ENCODE results near the gene LYPD6B. TPM values are rescaled to one million over a fixed set of nuclear protein-coding genes. Genes with fewer than 3 reads are reported as not detected.

Gene LYPD6B
- total RNA-seq, 1 experiment from 2014 or later = 35.8 TPM

DNA sequence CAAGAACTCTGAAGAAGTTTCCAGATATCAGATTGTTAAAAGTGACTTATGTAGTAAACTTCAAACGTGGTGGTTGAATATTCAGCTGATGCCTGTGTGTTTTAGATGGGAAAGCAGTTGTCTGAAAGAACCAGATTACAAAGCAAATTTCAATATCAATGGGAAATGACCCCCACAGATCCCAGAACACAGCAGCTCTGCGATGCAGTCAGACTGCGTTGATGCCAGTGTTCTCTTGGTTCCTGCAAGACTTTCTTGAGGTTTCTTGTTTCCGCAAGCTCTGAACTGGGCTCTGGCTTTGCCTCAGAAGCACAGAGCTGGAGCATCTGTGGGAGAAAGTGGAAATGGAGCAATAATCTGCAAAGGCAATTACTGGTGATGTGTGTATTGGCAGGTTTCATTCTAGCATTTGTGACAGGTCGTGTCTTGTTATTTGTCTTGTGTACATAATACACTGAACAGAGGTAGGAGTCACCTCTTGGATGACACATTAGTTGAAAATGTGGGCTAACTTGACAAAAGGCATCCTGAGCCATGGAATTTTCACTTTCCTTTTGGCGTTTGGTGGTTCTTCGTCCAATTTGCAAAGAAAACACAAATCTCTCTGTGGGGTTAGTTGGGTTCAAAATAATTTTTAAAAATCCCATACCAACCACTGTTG lies 10.8 kb upstream of the LYPD6B start:
- peak overlapping the region; percentile 41 for H3K4me3 Mint-ChIP-seq (ENCODE audit: unreplicated experiment)
- H3K36me3 Mint-ChIP-seq (ENCODE audit: insufficient read depth, unreplicated experiment) = no peaks in the 10 kb centered on the region

DNA sequence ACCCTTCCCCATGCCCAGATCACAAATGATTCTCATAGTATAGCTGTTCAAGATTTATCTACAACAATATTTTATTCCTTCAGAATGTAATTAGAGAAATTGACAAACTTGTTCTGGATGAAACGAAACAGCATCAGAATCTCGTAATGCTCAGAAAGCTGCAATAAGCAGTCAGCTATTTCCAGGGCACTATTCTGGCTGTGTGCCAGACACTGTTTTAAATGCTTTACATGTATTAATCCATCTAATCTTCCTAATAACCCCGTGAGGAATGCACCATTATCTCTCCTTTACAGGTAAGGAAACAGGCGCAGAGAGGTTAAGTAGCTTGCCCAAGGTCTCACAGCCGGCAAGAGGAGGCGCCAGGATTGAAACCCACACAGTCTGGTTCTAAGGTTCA lies 10.1 kb upstream of the LYPD6B start:
- peak overlapping the region; percentile 65 for H3K27ac Mint-ChIP-seq (ENCODE audit: unreplicated experiment)
- no TSS peak for BruUV-seq (replicated peaks)
- Histone ChIP-seq H3K4me1 (peaks cover 43% of the 10 kb centered on the region), H3K4me3 (ENCODE audit: low read depth, low read length) (no peak overlapping the region), H3K27me3 (replicated peaks; ENCODE audit: control insufficient read depth, insufficient read depth, low read length) (no peaks in the 10 kb centered on the region), H3K36me3 (ENCODE audit: control insufficient read depth, insufficient read depth, low read length) (no peaks in the 10 kb centered on the region), H3K9me3 (no peaks in the 10 kb centered on the region)
- ChIA-PET POLR2A (no interaction called here), CTCF (interaction anchor here (0.6 to 1.0 kb wide), 2 partner anchors 9 to 26 kb away, joined by 3 to 5 read pairs; no protein-coding TSS in a partner anchor)
- H3K27me3 Mint-ChIP-seq (ENCODE audit: insufficient read depth, unreplicated experiment) = no peaks in the 10 kb centered on the region
- no peak for DNase-seq
- H3K4me3 Mint-ChIP-seq (ENCODE audit: unreplicated experiment) = peak overlapping the region; percentile 41
- H3K36me3 Mint-ChIP-seq (ENCODE audit: insufficient read depth, unreplicated experiment) = no peaks in the 10 kb centered on the region
- H3K4me1 Mint-ChIP-seq (ENCODE audit: low read depth, unreplicated experiment) = peaks cover 49% of the 10 kb centered on the region
- TF ChIP-seq, protein P1, sequence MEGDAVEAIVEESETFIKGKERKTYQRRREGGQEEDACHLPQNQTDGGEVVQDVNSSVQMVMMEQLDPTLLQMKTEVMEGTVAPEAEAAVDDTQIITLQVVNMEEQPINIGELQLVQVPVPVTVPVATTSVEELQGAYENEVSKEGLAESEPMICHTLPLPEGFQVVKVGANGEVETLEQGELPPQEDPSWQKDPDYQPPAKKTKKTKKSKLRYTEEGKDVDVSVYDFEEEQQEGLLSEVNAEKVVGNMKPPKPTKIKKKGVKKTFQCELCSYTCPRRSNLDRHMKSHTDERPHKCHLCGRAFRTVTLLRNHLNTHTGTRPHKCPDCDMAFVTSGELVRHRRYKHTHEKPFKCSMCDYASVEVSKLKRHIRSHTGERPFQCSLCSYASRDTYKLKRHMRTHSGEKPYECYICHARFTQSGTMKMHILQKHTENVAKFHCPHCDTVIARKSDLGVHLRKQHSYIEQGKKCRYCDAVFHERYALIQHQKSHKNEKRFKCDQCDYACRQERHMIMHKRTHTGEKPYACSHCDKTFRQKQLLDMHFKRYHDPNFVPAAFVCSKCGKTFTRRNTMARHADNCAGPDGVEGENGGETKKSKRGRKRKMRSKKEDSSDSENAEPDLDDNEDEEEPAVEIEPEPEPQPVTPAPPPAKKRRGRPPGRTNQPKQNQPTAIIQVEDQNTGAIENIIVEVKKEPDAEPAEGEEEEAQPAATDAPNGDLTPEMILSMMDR (IDR thresholded peaks at IDR 0.05; ENCODE audit: insufficient read depth in 1 of 2, low read depth in 1 of 2, low read length in 1 of 2, severe bottlenecking in 1 of 2, unreplicated experiment in 1 of 2) = no peak
- no peaks in the 10 kb centered on the region for H3K9me3 Mint-ChIP-seq (ENCODE audit: unreplicated experiment)
- intact Hi-C loops (cut with micrococcal nuclease; ENCODE audit: unreplicated experiment) = loop anchor here (1.0 kb wide), 2 partner anchors 8 to 10 kb away; partner anchors contain the start of gene LYPD6B

More for the DNA sequence above, 10.8 kb upstream of the LYPD6B start:
- intact Hi-C loops (cut with micrococcal nuclease; ENCODE audit: unreplicated experiment) = loop anchor here (1.0 kb wide), 2 partner anchors 7 to 11 kb away; partner anchors contain the start of gene LYPD6B
- Histone ChIP-seq H3K4me3 (ENCODE audit: low read depth, low read length) (no peak overlapping the region), H3K4me1 (peaks cover 43% of the 10 kb centered on the region), H3K27me3 (replicated peaks; ENCODE audit: control insufficient read depth, insufficient read depth, low read length) (no peaks in the 10 kb centered on the region), H3K9me3 (no peaks in the 10 kb centered on the region), H3K36me3 (ENCODE audit: control insufficient read depth, insufficient read depth, low read length) (no peaks in the 10 kb centered on the region)
- TF ChIP-seq, protein P1 (IDR thresholded peaks at IDR 0.05; ENCODE audit: insufficient read depth in 1 of 2, low read depth in 1 of 2, low read length in 1 of 2, severe bottlenecking in 1 of 2, unreplicated experiment in 1 of 2) = no peak
- Mint-ChIP-seq H3K4me1 (ENCODE audit: low read depth, unreplicated experiment) (peaks cover 49% of the 10 kb centered on the region), H3K9me3 (ENCODE audit: unreplicated experiment) (no peaks in the 10 kb centered on the region), H3K27ac (ENCODE audit: unreplicated experiment) (peak overlapping the region; percentile 65), H3K27me3 (ENCODE audit: insufficient read depth, unreplicated experiment) (no peaks in the 10 kb centered on the region)
- CTCF ChIA-PET = interaction anchor here (1.0 kb wide), 1 partner anchor 10 kb away, joined by 5 read pairs; no protein-coding TSS in a partner anchor
- no TSS peak for BruUV-seq (replicated peaks)
- POLR2A ChIA-PET = interaction anchor here (0.6 kb wide), 1 partner anchor 59 kb away, joined by 3 read pairs; no protein-coding TSS in a partner anchor
- DNase-seq = peak in 1 of 2 experiments; percentile 39

DNA sequence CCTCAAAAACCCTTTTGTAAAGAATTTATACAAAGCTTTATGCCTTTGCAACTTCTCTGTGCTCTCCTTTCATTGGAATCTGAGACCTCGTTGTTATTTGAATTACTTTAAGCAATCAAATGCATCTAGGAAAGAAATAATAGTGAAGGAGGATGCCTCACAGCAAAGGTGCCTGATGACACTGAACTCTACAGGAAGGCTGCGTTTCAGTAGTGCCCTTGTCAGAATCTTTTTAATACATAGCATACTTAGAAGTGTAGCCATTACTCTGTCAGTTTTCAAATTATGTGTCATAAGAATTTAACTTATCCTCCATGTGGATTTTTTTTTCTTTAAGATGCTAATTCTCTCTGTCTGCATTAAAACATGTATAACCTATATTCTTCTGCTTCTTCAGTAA lies 9.6 kb upstream of the LYPD6B start:
- Mint-ChIP-seq H3K36me3 (ENCODE audit: insufficient read depth, unreplicated experiment) (no peaks in the 10 kb centered on the region), H3K4me1 (ENCODE audit: low read depth, unreplicated experiment) (peaks cover 54% of the 10 kb centered on the region), H3K4me3 (ENCODE audit: unreplicated experiment) (no peak overlapping the region), H3K27me3 (ENCODE audit: insufficient read depth, unreplicated experiment) (no peaks in the 10 kb centered on the region), H3K9me3 (ENCODE audit: unreplicated experiment) (no peaks in the 10 kb centered on the region), H3K27ac (ENCODE audit: unreplicated experiment) (peak overlapping the region; percentile 65)
- BruUV-seq (replicated peaks) = no TSS peak
- no peaks in the 10 kb centered on the region for H3K27me3 ChIP-seq (replicated peaks; ENCODE audit: control insufficient read depth, insufficient read depth, low read length)
- no peak overlapping the region for H3K4me3 ChIP-seq (ENCODE audit: low read depth, low read length)
- DNase-seq = no peak
- intact Hi-C loops (cut with micrococcal nuclease; ENCODE audit: unreplicated experiment) = loop anchor here (1.0 kb wide), 2 partner anchors 9 kb away; partner anchors contain the start of gene LYPD6B
- H3K4me1 ChIP-seq = peaks cover 43% of the 10 kb centered on the region
- ChIA-PET POLR2A (interaction anchor here (1.0 kb wide), 1 partner anchor 11 kb away, joined by 3 read pairs; no protein-coding TSS in a partner anchor), CTCF (interaction anchor here (0.6 to 1.5 kb wide), 3 partner anchors 9 to 26 kb away, joined by 3 to 5 read pairs (median 4); no protein-coding TSS in a partner anchor)
- no peaks in the 10 kb centered on the region for H3K36me3 ChIP-seq (ENCODE audit: control insufficient read depth, insufficient read depth, low read length)
- no peaks in the 10 kb centered on the region for H3K9me3 ChIP-seq
- TF ChIP-seq, protein P1 (IDR thresholded peaks at IDR 0.05; ENCODE audit: insufficient read depth in 1 of 2, low read depth in 1 of 2, low read length in 1 of 2, severe bottlenecking in 1 of 2, unreplicated experiment in 1 of 2) = no peak

All from Caco-2 (cell line).